GM19463 (cell line): ENCODE measurements around the gene GALK1.

ENCODE experiments used
- ATAC-seq: cut with Tn5 transposase; IDR thresholded peaks from one replicate; pipeline ENCODE4 v1.9.1; 2021; ENCODE audit warnings: mild to moderate bottlenecking, moderate library complexity; ENCODE audit not compliant: unreplicated experiment

The GALK1 gene

GRCh38 chr17:75751676-75752404 lies 13.2 kb downstream of the GALK1 start:
- ATAC-seq = no peak

- ATAC-seq = no peak
These were observed 14.2 kb downstream of the GALK1 start for GRCh38 chr17:75750661-75751423.

DNA sequence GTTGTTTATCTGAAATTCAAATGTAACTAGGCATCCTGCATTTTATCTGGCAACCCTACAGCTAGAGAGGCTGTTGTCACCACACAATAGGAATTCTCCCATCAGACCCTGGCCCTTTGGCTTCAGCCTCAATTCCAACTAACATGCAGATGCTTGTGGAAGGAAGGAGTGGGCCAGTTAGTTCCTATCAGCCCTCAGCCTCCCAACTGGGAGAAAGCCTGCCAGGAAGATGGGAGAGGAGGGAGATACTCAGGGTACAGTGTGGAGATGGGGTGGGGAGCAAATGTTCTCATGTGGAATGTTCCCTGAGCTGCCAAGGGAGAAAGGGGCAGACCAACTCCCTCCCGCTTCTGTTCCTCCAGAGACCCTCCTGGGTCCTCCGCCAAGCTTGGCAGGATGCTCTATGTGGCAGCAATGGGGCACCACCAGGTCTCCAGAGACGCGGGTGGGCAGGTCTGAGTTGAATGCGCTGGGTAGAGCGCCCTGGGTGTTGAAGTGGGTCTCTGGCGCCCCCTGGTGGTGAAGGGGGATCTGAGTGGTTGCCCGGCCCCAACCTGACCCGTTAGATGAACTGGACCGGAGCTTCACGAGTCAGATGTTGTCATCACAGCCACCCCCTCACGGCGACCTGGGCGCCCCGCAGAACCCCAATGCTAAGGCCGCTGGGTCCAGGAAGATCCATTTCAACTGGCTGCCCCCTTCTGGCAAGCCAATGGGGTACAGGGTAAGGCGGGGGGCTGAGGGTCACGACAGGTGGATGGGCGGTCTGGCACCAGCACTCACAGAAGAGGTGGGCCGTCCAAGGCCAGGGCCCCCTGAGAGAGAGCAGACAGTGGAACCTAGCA lies 15.2 kb downstream of the GALK1 start:
- ATAC-seq = no peak

DNA sequence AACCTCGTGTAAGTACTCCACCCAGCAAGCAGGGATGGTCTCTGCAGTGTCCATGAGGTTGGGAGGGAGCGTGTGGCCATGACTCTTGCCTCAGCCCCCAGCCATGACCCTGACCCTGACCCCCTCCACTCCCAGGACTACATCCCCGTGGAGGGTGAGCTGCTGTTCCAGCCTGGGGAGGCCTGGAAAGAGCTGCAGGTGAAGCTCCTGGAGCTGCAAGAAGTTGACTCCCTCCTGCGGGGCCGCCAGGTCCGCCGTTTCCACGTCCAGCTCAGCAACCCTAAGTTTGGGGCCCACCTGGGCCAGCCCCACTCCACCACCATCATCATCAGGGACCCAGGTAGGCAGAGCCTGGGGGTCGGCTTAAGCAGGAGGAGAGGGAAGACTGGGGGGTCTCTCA lies 16.3 kb downstream of the GALK1 start:
- no peak for ATAC-seq

- no peak for ATAC-seq
These were observed 21.3 kb downstream of the GALK1 start for GRCh38 chr17:75743625-75744206.

- no peak for ATAC-seq
These were observed 22.7 kb downstream of the GALK1 start for GRCh38 chr17:75742337-75742736.

DNA sequence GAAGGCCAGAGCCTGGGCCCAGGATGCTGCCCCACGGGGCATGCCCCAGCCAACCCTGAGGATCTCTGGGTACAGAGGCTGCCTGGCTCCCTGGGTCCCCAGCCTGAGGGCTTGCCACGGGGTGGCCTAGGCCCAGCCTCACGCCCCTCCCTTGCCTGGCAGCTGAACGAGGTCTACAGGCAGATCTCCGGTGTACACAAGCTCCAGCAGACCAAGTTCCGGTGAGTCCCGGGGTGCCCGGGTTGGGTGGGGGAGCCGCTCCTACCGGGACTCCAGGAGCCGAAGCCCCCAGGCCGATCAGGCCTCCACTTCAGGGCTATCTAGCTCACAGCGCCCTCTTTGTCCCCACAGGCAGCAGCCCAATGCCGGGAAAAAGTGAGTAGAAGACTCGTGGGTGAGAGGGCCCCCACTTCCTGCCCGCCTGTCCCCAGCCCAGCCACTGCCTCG lies 24.3 kb downstream of the GALK1 start:
- ATAC-seq = no peak

DNA sequence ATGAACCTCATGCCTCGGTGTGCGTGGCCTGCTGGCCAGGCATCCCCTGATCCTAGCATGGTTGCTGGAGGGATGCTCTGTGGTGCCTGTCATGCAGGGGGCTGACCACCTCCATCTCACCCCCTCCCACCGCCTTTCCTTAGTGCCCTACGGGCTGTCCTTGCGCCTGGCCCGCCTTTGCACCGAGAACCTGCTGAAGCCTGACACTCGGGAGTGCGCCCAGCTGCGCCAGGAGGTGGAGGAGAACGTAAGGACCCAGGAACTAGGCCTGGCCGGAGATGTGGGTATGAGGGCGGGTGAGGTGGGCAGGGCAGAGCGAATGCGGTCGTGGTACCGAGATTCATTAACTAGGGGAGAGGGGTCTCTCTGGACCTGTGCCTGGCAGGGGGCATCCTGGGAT lies 24.8 kb downstream of the GALK1 start:
- ATAC-seq = no peak

- no peak for ATAC-seq
These were observed 25.2 kb downstream of the GALK1 start for GRCh38 chr17:75739801-75740200.

DNA sequence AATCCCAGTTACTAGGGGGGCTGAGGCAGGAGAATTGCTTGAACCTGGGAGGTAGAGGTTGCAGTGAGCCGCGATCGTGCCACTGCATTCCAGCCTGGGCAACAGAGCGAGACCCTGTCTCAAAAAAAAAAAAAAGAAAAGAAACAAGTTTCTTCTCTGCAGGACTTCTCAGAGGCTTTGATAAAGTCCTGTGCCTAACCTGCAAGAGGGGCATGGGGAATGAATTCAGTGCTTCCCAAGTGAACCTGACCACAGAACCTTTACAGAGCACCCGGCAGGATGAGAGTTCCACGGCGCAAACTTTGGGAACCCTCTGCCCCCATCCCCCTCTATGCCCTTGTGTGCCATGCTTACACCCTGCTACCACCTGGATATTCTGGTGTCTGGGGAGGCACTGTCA lies 25.8 kb downstream of the GALK1 start:
- no peak for ATAC-seq

- no peak for ATAC-seq
These were observed 26.7 kb downstream of the GALK1 start for GRCh38 chr17:75738218-75738802.

- ATAC-seq = no peak
These were observed 27.6 kb downstream of the GALK1 start for GRCh38 chr17:75737133-75737962.

DNA sequence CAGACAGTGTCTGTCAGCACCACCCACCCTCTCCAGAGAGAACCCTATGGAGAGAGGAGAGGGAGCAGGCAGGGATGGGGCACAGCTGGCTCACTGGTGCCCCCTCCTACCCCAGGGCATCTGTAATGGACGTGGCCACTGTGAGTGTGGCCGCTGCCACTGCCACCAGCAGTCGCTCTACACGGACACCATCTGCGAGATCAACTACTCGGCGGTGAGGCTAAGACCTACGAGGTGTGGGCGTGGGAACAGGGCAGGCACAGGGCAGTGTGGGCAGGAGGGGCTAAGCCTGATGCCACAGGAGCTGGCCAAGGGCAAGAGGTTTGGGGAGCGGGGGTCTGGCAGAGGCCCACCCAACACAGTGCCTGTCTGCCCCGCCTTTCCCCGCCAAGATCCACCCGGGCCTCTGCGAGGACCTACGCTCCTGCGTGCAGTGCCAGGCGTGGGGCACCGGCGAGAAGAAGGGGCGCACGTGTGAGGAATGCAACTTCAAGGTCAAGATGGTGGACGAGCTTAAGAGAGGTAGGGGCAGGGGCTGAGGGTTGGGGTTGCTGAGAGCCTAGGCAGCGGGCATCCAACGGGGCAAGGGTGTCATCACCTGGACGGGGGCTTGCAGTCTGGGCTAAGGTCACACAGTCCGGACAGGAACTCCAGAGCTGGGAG lies 28.7 kb downstream of the GALK1 start:
- ATAC-seq = no peak

GRCh38 chr17:75734674-75735294 lies 30.2 kb downstream of the GALK1 start:
- ATAC-seq = no peak

- ATAC-seq = no peak
These were observed 31.5 kb downstream of the GALK1 start for GRCh38 chr17:75733471-75733870.

DNA sequence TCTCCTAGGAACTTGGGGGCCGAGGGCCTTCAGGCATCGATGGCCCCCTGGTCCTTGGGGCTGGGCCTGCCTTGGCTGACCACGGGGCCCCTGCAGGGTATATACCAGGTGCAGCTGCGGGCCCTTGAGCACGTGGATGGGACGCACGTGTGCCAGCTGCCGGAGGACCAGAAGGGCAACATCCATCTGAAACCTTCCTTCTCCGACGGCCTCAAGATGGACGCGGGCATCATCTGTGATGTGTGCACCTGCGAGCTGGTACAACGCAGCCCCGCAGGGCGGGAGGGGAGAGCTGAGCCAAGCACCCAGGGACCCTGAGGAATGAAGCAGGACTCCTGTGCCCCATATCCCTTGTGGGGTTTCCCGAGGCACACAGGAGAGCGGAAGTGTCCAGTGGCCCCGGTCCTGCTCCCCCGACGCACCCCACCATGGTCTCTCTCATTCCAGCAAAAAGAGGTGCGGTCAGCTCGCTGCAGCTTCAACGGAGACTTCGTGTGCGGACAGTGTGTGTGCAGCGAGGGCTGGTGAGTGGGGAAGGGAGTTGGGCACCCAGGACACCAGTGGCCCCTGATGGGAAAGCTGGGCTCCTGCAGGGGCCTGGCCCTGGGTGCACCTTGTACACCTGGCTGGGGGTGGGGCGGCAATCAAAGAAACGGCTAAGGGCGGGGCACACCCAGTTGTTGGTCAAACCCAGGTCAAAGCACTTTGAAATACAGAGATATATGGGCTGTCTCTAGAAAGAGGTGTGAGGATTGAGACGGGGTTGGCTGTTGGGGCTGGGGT lies 33.1 kb downstream of the GALK1 start:
- ATAC-seq = no peak

DNA sequence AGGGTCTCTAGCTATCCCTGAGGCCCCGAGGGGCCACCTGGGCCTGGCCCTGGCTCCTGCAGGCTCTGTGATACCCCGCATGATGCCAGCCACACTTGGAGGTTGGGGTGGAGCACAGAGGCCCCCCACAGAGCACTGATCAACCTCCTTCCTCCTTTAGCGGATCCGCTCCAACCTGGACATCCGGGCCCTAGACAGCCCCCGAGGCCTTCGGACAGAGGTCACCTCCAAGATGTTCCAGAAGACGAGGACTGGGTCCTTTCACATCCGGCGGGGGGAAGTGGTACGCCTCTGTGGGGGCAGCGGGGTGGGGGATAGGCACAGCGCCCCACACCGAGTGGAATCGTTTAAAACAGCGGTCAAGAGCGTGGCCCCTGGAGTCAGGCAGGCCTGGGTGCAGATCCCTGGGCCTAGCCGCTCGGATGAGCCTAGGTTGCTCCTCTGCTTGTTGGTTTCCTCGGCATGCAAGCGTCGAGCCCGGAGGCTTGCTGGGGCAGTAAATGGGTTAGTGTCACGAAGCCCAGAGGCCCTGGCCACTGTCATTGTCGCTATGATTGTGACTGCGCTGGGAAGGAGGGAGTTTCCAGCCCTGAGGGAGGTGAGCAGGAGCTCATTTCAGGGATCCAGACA lies 33.8 kb downstream of the GALK1 start:
- ATAC-seq = no peak

- no peak for ATAC-seq
These were observed 34.9 kb downstream of the GALK1 start for GRCh38 chr17:75730065-75730464.
